NCI-H2171 treated with DMSO at 0.1 percent for 48 hours (cell line): Measurements from ENCODE around the gene PDHB.
"Not testable (repeated sequence)": the region's sequence is repeated elsewhere in the genome, so short reads cannot be mapped to it uniquely, and the experiment has no call there.

Experiments used
- DNase-seq: peaks from one replicate; lab custom pipeline; 2025; lab: John Stamatoyannopoulos, UW

Gene PDHB

GRCh38 chr3:58437276-58437675, 3.6 kb upstream of the PDHB start:
- DNase-seq: not testable (repeated sequence)

GRCh38 chr3:58434990-58435389, 1.4 kb upstream of the PDHB start:
- DNase-seq: no peak

GRCh38 chr3:58434511-58434910, 879 bp upstream of the PDHB start:
- no peak for DNase-seq

GRCh38 chr3:58434168-58434504, 504 bp upstream of the PDHB start:
- no peak for DNase-seq

GRCh38 chr3:58432905-58433304, 727 bp downstream of the PDHB start:
- DNase-seq: no peak

- no peak for DNase-seq
Measured at GRCh38 chr3:58429657-58430056, 4.0 kb downstream of the PDHB start.

GRCh38 chr3:58427661-58428361, 5.8 kb downstream of the PDHB start:
- no peak for DNase-seq

- no peak for DNase-seq
Measured at GRCh38 chr3:58425782-58426181, 7.8 kb downstream of the PDHB start.

- no peak for DNase-seq
Measured at GRCh38 chr3:58424613-58425012, 9.0 kb downstream of the PDHB start.

GRCh38 chr3:58422756-58423325, 10.8 kb downstream of the PDHB start:
- no peak for DNase-seq

GRCh38 chr3:58421004-58421403, 12.6 kb downstream of the PDHB start:
- no peak for DNase-seq

GRCh38 chr3:58419780-58420507, 13.7 kb downstream of the PDHB start:
- no peak for DNase-seq

GRCh38 chr3:58418227-58418626, 15.4 kb downstream of the PDHB start:
- no peak for DNase-seq

- DNase-seq: no peak
Measured at GRCh38 chr3:58417075-58417474, 16.6 kb downstream of the PDHB start.

GRCh38 chr3:58416191-58416590, 17.4 kb downstream of the PDHB start:
- no peak for DNase-seq

- DNase-seq: peak; percentile 52
Measured at GRCh38 chr3:58414538-58415197, 19.0 kb downstream of the PDHB start.

GRCh38 chr3:58411851-58412830, 21.5 kb downstream of the PDHB start:
- no peak for DNase-seq

- no peak for DNase-seq
Measured at GRCh38 chr3:58411036-58411435, 22.6 kb downstream of the PDHB start.

GRCh38 chr3:58409663-58410062, 24.0 kb downstream of the PDHB start:
- no peak for DNase-seq

- no peak for DNase-seq
Measured at GRCh38 chr3:58408906-58409305, 24.7 kb downstream of the PDHB start.

- no peak for DNase-seq
Measured at GRCh38 chr3:58404396-58404795, 29.2 kb downstream of the PDHB start.
